ENCODE measurements around the gene SLC2A9.

DNA sequence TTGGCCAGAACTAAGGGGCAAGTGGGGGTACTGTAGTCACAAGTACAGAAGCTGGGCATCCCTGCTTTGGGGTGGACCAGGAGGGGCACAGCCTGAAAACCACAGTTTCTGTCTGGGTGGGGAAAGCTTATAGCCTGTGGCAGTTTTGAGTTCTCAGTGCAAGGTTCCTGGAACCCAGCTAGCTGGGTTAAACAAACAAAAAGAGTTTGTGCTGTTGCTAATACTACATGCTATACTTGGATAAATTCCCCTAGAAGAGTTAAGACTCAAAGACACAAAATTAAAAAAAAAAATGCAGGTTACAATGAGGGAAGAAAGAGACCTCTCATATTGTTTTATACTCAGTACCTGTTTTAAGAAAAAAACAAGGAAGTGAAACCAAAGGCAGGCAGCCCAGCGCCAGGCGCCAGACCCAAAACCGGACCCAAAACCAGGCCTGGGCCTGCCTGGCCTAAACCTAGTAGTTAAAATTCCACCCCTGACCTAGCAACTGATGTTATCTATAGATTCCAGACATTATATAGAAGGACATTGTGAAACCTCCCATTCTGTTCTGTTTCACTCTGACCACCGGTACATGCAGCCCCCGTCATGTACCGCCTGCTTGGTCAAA, 50.8 kb downstream of the SLC2A9 start:
- TF ChIP-seq CTCF (conservative IDR thresholded peaks at IDR 0.05; ENCODE audit: low read depth, low read length) (no peak), SMC3 (IDR thresholded peaks at IDR 0.05; ENCODE audit: low read depth, low read length) (no peak), CHD1 (IDR thresholded peaks at IDR 0.05; ENCODE audit: low read depth, low read length) (no peak), RFX5 (IDR thresholded peaks at IDR 0.05; ENCODE audit: low read depth, low read length) (no peak)
